B cell (primary cell): ENCODE results near the gene TWF2.

ENCODE experiments used
- EZH2 ChIP-seq: IDR thresholded peaks from 2 replicates; pipeline ENCODE4 v1.6.1; 2012; ENCODE audit warnings: borderline replicate concordance, low read depth, mild to moderate bottlenecking, moderate library complexity, low read length; ENCODE audit not compliant: insufficient read depth, poor library complexity, severe bottlenecking
- TF ChIP-seq, protein P1 (sequence below): fragments of 200-600 bp; IDR thresholded peaks from one replicate; pipeline ENCODE4 v1.8.0; 2022; ENCODE audit warnings: antibody characterized with exemption, mild to moderate bottlenecking

DNA sequence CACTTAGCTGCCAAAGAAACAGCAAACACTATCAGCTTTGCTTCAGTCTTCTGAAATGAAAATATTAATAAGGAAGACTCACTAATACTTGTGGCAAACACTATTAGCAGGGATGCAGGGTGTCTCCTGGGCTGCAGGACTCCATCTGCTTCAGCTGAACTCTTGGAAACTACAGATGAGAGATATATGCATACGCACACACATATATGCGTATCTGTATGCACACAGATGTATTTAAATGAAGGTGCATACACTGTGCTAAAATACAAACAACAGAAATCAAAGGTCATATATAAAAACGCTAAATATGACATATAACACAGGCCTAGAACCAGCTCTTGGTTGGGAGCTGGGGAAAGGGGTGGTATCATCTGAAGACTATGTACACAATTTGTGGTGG lies 17.2 kb upstream of the TWF2 start:
- no peak for TF ChIP-seq EZH2
- TF ChIP-seq, protein P1, sequence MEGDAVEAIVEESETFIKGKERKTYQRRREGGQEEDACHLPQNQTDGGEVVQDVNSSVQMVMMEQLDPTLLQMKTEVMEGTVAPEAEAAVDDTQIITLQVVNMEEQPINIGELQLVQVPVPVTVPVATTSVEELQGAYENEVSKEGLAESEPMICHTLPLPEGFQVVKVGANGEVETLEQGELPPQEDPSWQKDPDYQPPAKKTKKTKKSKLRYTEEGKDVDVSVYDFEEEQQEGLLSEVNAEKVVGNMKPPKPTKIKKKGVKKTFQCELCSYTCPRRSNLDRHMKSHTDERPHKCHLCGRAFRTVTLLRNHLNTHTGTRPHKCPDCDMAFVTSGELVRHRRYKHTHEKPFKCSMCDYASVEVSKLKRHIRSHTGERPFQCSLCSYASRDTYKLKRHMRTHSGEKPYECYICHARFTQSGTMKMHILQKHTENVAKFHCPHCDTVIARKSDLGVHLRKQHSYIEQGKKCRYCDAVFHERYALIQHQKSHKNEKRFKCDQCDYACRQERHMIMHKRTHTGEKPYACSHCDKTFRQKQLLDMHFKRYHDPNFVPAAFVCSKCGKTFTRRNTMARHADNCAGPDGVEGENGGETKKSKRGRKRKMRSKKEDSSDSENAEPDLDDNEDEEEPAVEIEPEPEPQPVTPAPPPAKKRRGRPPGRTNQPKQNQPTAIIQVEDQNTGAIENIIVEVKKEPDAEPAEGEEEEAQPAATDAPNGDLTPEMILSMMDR, result no peak
